GM18868 (cell line): ENCODE data around the gene XRN1.
"Not testable (repeated sequence)": the region's sequence is repeated elsewhere in the genome, so short reads cannot be mapped to it uniquely, and the experiment has no call there.

Source experiments
- ATAC-seq: cut with Tn5 transposase; IDR thresholded peaks from one replicate; pipeline ENCODE4 v1.9.1; 2021; ENCODE audit warnings: mild to moderate bottlenecking, moderate library complexity; ENCODE audit not compliant: unreplicated experiment

Gene XRN1, protein sequence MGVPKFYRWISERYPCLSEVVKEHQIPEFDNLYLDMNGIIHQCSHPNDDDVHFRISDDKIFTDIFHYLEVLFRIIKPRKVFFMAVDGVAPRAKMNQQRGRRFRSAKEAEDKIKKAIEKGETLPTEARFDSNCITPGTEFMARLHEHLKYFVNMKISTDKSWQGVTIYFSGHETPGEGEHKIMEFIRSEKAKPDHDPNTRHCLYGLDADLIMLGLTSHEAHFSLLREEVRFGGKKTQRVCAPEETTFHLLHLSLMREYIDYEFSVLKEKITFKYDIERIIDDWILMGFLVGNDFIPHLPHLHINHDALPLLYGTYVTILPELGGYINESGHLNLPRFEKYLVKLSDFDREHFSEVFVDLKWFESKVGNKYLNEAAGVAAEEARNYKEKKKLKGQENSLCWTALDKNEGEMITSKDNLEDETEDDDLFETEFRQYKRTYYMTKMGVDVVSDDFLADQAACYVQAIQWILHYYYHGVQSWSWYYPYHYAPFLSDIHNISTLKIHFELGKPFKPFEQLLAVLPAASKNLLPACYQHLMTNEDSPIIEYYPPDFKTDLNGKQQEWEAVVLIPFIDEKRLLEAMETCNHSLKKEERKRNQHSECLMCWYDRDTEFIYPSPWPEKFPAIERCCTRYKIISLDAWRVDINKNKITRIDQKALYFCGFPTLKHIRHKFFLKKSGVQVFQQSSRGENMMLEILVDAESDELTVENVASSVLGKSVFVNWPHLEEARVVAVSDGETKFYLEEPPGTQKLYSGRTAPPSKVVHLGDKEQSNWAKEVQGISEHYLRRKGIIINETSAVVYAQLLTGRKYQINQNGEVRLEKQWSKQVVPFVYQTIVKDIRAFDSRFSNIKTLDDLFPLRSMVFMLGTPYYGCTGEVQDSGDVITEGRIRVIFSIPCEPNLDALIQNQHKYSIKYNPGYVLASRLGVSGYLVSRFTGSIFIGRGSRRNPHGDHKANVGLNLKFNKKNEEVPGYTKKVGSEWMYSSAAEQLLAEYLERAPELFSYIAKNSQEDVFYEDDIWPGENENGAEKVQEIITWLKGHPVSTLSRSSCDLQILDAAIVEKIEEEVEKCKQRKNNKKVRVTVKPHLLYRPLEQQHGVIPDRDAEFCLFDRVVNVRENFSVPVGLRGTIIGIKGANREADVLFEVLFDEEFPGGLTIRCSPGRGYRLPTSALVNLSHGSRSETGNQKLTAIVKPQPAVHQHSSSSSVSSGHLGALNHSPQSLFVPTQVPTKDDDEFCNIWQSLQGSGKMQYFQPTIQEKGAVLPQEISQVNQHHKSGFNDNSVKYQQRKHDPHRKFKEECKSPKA (N-terminal part only)

DNA sequence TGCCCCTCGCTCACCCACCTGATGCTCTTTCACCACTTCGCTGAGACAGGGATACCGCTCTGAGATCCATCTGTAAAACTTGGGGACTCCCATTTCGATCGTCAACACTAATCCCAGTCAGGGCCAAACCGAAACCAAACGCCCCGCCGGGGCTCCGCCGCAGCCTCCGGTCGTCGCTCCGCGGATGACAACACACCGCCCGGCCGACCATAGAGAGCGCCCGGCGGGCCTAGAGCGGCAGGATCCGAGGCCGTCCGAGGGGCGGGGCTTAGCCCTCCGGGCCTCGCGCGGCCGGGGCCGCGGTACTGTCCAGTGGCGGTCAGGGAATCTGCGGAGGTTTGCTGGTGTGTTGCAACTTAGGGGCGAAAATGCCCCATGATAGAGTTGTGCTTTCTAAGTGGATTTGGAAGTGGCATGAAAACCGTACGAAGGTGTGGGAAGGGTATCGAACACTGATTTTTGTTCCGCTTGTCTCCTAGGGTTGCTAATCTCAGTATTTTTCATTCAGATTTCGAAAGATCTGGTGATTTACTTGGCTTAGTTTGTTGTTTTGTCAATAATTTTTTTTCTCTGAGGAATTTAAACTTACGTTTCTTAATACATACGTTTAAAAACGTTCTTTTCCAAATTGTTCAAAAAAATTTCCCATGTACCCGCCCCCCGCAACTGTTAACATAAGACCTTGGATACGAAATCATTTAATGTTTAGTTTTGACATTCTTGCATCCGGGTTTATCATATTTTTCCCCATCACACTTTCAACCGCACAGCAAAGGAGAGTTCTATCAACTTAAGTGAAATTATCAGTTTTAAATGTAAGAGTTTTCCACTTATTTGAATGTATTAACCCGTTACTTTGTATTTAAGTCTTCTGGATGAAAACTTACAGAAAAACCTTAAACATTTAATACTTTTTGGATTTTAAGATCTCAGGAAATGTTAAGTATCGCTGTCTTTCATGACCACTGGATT lies at the start of gene XRN1:
XRN1 (minus strand) TSS at position 186 of the 972 bp plus-strand sequence; CDS start at position 93, 93 bp downstream.
- peak; percentile 87 for ATAC-seq

- ATAC-seq = no peak
Measured at GRCh38 chr3:142495103-142495502, 47.3 kb upstream of the XRN1 start.

DNA sequence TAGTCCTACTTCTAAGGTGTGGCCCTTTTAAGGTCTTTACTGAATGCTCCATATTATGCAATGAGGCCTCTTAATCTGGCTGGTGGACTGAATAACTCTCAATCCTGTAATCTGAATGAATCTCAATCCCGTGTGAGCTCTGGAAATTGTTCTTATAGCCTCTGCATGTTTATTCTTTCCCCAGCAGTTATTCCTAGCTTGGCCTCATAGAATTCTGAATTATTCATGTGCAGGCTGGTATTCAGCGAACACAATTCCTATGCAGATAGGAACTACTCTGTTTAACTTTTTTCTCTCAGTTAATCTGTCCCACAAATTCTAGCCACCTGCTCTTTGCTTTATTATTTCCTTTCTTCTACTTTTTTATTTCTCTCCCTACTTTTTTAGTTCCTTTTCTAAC lies 44.3 kb upstream of the XRN1 start:
- no peak for ATAC-seq

- ATAC-seq = no peak
Measured at GRCh38 chr3:142489572-142490323, 41.9 kb upstream of the XRN1 start.

GRCh38 chr3:142484912-142485435 lies 37.1 kb upstream of the XRN1 start:
- ATAC-seq = no peak

- ATAC-seq = no peak
Measured at GRCh38 chr3:142481196-142481595, 33.4 kb upstream of the XRN1 start.

- ATAC-seq = no peak
Measured at GRCh38 chr3:142470826-142471225, 23.0 kb upstream of the XRN1 start.

DNA sequence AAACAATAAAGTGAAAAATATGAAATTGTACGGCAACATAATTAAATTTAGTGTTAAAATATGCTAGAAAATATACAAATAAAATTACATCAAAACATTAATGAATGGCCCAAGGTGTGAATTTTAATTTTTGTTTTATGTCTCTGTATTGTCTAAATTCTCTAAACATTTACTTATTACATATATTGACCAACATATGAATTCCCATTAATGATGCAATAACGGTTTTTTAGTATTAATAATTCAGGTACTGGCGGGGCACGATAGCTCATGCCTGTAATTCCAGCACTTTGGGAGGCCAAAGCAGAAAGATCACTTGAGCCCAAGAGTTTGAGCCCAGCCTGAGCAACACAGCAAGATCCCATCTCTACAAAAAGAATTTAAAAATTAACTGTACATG lies 20.6 kb upstream of the XRN1 start:
- ATAC-seq = no peak

DNA sequence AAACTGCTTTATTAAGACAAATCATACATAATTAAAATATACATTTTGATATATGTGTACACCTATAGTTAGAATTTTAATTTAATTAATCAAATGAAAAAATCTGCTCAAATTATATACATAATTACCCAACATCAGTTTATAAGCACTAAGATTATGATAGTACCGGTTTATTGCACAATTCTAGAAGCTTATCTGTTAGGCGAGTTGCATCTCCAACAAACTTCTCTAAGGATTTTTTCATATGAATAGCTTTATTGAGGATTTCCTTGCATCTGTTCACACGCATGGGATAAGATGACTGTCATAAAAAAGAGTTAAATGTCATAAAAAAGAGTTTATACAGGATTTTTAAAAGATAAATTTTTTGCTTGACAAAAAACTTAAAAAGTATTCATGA lies 19.9 kb upstream of the XRN1 start:
- ATAC-seq = no peak

- ATAC-seq = no peak
Measured at GRCh38 chr3:142460689-142461088, 12.9 kb upstream of the XRN1 start.

DNA sequence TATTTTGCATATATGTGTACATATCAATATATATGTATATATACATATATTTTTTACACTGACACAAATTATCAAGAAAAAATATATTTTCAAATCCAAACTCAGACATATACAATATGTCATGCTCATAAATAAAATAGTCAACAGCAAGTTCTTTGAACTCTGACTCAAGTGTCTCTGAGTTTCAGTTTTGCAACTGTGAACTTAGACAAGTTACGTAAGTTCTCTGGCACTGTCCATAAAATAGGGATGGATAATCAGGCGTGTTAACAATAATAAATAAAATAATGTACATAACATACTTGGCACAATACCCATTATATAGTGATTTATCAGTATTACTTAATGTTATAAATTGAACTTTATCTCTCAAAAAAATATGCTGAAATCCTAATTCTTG lies 12.1 kb upstream of the XRN1 start:
- no peak for ATAC-seq

GRCh38 chr3:142459096-142459495 lies 11.3 kb upstream of the XRN1 start:
- ATAC-seq = no peak

DNA sequence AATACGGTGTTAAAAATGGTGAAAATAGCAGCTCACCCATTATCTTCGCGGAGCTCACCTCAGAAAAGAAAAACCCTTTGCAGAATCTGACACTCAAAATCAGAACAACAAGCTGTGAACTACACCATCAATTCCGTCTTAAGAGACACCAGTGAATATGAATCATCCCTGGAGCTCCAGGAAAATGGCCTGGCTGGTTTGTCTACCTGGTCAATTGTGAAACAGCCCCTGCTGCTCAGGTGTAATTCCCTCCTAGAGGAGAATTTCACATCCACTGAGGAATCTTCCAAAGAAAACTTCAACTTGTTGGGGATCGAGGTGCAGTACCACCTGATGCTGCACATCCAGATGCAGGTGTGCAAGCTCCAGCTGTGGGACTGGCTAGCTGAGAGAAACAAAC lies 3.0 kb upstream of the XRN1 start:
- ATAC-seq = no peak

DNA sequence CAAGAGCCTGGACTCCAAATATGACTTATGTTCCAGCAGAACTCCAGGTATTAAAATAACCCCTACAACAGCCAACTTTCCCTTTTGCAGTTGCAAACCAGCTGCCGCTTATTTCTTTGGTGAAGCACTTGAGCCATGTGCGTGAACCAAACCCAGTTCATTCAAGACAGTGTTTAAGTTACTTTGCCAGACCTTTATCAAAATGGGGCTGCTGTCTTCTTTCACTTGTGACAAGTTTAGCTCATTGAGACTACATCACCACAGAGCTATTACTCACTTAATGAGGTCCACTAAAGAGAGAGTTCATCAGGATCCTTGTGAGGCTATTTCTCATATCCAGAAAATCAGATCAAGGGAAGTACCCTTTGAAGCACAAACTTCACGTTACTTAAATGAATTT lies 2.4 kb upstream of the XRN1 start:
- ATAC-seq = no peak

- peak; percentile 22 for ATAC-seq
Measured at GRCh38 chr3:142447301-142447851, 461 bp downstream of the XRN1 start.

DNA sequence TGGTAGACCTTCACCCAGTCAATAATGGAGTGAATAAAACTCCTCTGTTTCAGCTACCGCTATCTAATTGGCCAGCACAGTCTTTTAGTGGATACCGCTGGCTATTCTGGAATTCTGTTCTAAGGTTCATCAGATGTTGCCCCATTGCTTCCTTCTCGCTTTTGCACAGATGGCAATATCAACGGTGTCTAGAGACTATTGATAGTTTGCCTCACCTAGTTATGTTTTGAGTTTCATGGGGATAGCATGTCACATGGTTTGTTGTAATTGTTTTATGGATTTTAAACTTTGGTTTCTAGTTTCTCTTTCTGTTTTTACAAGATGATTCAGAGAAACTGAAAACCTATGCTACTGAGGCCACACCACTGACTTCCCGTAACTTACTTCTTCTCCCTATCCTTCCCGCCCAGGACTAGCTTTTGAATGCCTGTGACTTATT lies 2.0 kb downstream of the XRN1 start:
- peak; percentile 58 for ATAC-seq

- no peak for ATAC-seq
Measured at GRCh38 chr3:142444343-142444742, 3.5 kb downstream of the XRN1 start.

DNA sequence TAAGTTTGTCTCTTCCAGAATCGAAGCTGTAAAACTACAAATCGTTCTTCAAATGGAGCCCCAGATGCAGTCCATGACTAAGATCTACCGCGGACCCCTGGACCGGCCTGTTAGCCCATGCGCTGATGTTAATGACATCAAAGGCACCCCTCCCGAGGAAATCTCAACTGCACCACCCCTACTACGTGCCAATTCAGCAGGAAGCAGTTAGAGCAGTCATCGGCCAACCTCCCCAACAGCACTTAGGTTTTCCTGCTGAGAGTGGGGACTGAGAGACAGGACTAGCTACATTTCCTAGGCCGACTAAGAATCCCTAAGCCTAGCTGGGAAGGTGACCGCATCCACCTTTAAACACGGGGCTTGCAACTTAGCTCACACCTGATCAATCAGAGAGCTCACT lies 4.8 kb downstream of the XRN1 start:
- not testable (repeated sequence) for ATAC-seq
